Hematopoietic multipotent progenitor cell treated with erythropoietin and hydrocortisone succinate and interleukin-3 and kit ligand, for 4 days (in vitro differentiated cells): Measurements from ENCODE around the gene NAXD.

Source experiments
- DNase-seq: peaks from one replicate; pipeline ENCODE4 v3.0.0-alpha.2; 2015

NAXD gene

DNA sequence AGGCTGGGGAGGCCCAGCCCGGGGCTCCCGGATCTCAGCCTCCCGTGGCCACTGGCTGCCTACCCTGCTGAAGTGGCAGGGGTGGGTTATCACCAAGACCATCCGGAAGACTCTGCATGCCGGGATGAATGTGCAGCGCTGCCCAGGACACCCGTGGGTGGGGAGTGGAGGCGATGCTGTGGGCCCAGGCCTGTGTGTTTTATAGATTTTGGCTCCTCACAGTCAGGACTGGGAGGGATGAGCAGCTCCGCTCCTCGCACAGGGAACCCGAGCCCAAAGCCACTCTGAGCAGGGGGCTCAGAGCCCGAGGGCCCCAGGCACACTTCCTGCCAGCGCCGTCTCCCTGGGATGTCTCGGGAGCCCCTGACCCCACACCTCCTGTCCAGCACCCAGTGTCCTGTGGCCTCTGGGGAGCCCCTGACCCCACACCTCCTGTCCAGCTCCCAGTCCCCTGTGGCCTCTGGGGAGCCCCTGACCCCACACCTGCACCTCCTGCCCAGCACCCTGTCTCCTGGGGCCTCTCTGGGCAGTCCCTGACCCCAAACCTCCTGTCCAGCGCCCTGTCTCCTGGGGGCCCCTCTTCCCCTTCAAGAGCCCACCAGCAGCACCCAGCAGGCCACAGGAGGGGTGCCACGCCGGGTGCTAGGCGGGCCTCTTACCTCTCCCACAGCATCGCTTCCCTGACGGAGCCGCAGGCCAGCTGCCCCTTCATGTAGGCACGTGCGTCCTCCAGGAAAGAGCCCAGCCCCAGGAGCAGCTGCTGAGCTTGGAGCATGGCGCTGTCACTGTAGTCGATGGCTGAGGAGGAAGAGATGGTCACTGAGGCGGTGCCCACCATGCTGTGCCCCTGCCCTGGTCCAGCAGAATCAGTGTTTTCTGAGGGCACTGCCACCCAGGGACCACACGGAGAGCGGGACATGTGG lies 31.4 kb downstream of the NAXD start:
- DNase-seq = no peak

DNA sequence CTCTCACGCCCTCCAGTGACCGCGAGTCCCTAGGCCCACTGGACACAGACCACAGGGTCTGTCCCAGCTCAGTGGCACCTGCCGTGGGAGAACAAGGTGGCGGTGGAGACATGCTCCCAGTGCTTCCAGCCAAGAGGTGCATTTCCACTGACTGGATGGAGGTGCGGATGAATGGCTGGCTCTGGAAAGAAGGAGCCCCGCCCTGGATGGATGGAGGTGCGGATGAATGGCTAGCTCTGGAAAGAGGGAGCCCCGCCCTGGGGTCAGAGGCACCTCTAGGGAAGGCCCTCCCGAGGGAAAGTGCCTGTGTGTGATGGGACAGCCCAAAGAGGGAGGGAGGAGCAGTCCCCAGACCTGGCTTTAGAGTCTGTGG lies 32.0 kb downstream of the NAXD start:
- no peak for DNase-seq

- peak; percentile 68 for DNase-seq
Observed at GRCh38 chr13:110648146-110648819, 32.9 kb downstream of the NAXD start.

- DNase-seq = no peak
Observed at GRCh38 chr13:110648848-110649421, 33.6 kb downstream of the NAXD start.

DNA sequence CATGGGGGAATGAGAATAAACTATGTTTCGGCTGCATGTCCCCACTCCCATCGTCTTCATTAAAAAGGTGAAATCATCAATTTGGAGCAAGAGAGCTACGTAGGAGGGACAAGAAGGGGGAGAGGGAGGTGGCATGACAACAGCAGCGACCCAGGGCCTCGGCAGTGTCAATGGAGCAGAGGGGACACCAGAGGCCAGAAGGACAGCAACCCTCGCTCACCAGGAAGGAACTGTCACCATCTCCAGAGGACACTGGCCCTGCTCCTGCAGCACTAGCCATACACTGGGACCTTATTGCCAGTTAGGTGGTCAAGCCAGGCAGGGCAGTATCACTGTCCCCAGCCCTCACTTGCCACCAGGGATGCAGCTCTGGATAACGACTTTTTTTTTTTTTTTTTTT lies 34.2 kb downstream of the NAXD start:
- DNase-seq = no peak

- DNase-seq = no peak
Observed at GRCh38 chr13:110650436-110650835, 35.1 kb downstream of the NAXD start.

GRCh38 chr13:110651271-110651670 lies 35.9 kb downstream of the NAXD start:
- DNase-seq = no peak

- DNase-seq = no peak
Observed at GRCh38 chr13:110651726-110652230, 36.4 kb downstream of the NAXD start.

DNA sequence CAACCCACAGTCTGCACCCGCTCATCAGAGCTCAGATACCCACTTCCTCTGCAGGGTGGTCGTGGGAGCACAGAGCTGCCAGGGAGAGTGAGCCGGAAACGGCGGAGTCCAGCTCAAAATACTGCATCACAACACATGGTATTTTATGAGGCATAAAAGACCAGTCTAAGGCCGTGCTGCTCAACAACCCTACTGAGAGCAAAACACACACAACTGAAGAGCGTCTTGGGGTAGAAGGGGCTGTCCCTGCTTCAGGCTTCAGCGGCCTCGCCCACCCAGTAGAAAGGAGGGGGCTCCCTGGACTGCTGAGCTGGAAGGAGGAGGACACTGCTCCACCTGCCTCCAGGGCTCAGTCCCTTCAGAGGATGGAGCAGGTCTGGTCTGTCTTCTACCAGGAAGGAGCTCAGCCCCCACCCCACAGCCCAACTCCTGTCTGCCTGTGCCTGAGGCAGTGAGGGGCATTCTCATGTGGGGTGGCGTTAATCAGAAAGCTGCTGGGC lies 36.9 kb downstream of the NAXD start:
- no peak for DNase-seq

DNA sequence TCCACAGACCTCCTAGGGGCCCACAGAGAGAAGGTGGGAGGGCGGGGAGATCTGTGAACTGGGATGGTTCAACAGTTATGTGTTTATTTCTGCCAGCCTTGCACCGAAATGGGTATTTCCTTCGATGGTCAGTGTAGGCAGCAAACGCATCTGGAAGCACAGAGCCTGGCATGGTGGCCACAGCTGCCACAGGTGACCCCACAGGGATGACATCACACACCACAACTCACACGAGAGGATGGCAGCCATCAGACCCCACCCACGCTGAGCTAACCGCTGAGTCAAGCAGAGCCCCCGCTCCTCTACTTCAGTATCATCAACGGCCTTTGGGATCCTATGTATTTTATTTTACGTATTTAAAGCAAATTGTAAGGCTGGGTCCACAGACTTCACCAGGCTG lies 37.4 kb downstream of the NAXD start:
- DNase-seq = no peak

DNA sequence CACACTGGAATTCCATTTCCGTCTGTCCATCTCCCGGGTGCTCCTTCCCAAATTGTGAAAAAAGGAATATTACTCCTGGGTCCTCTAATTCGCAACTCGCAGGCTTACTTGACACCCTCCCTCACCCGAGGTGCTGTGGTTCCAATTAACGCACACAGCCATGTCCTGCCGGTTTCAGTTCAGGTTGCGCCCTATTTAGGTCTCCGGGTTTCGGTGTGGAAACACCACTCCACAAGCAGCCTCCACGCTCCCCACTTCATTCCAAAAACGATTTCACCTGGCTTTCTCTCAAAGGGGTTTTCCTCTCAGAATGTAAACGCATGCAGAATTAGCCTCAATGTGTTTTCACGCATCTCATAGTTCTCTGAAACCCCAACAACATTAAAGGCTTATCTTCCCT lies 37.9 kb downstream of the NAXD start:
- DNase-seq = no peak

DNA sequence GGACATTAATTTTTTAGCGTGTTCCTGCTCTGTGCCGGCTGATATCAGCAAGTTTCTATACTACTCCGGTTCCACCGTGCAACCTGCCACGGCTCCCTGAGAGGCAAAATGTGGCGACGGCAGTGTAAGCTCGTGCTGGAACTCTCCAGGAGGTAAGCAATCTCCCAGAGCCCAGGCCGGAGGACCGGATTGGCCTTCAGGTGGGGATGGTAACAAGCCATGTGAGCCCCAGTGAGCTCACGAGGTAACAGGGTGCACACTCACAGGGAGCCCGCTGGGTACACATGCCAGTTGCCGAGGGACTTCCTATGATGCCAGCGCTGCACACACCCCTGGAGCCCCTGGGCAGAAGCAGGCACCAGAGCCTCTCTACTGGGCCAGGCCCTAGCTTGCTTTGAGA lies 38.5 kb downstream of the NAXD start:
- no peak for DNase-seq

GRCh38 chr13:110657196-110657595 lies 41.9 kb downstream of the NAXD start:
- no peak for DNase-seq

- DNase-seq = peak; percentile 80
Observed at GRCh38 chr13:110658218-110658911, 43.0 kb downstream of the NAXD start.

DNA sequence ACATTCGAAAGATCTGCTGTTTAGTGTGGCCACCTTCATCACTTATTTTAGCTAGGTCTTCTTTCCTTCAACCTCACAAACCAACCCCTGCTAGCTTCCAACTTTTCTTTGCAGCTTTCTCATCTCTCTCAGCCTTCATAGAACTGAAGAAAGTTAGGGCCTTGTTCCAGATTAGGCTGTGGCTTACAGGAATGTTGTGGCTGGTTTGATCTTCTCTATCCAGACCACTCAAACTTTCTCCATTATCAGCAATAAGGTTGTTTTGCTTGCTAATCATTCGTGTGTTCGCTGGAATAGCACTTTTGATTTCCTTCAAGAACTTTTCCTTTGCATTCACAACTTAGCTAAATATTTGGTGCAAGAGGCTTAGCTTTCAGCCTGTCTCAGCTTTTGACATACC lies 45.9 kb downstream of the NAXD start:
- DNase-seq = no peak

DNA sequence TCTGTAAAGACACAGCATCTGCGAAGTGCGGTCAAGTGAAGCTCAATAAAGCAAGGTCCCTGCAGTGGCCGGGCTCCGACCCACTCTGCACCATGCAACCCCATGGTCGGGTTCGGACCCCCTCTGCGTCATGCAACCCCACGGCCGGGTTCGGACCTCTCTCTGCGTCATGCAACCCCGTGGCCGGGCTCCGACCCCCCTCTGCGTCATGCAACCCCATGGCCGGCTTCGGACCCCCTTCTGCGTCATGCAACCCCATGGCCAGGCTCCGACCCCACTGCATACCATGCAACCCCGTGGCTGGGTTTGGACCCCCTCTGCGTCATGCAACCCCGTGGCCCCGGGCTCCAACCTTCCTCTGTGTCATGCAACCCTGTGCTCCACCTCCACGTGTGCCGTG lies 46.7 kb downstream of the NAXD start:
- no peak for DNase-seq

DNA sequence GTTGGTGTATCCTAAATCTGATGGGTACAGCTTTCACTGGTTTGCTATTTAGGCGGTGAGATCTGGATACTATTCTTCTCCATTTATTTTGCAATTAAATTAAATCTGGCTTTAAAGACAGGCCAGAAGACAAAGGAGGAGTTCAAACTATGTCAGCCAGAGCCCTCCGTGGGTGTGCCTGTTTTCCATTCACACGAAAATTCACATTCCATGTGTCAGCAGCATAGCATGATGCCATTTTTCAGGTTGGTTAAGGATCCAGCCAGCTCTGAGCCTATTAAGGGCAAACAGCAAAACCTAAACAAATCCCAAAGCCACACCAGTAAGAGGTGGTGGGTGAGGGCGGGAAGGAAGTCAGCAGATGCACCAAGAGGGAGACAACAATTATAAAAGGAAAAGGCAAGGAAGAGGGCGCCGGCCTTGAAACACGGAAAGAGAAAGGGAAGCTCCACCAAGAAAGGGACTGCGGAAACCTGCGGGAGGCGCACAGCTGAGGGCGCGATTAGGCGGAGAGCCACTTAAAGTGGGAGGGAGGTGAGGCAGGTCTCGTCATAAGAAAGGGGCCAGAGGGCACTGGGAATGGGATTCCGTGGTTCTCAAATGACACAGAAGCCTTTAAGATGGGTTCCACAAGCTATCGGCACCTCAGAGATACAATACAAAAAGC lies 47.6 kb downstream of the NAXD start:
- DNase-seq = no peak

- no peak for DNase-seq
Observed at GRCh38 chr13:110663491-110663890, 48.1 kb downstream of the NAXD start.

GRCh38 chr13:110664041-110664440 lies 48.7 kb downstream of the NAXD start:
- no peak for DNase-seq

- no peak for DNase-seq
Observed at GRCh38 chr13:110664673-110665072, 49.3 kb downstream of the NAXD start.

DNA sequence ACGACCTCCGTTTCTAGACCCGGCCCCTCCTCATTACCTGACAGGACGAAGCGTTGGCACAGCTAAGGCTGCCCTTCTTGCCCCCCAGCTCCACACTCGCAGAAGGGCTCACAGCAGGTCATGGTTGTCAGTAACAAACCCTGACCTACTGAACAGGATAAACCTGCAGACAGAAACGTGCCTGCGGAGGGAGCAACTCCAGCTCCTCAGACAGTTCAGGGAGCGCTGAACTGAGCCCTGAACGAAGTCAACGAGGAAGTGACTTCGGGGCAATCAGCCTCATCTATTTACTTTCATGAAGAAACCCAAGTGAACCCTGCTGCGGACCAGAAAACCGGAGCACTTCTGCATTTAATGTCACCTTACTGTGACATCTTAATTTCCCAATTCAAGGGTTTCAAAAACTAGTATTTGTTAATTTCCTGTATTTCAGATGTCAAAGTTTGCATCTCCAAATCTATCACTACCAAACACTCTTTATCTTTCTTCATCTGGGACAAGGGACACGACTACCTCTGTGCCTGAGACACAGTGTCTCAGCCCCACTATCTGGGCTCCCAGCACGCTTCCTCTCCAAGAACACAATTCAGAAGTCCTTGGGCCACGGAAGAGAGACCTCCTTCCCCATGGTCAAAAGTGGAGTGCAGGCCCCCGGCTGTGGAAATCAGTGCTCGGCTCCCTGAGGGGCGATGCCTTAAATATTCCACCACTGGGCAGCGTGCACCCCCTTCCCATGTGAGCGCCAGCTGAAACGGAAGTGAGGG lies 50.3 kb downstream of the NAXD start:
- peak; percentile 70 for DNase-seq

DNA sequence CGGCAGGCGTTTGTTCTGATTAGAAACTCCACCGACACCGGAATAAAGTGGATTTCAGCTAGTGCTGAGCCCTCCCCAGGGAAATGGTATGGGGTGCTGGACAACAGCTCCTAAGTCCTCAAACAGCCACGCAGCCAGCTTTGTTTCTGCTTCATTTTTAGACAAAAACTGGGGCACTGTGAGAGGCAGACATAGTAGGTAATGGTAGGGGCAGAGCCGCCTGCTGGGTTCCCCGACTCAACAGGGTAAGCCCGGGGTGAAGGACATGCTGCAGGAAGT lies 50.8 kb downstream of the NAXD start:
- DNase-seq = no peak
